B cell (primary cell): ENCODE data around the gene YIF1A. TPM values are rescaled to one million over a fixed set of nuclear protein-coding genes. Genes with fewer than 3 reads are reported as not detected.

Source experiments
- ATAC-seq: fragments of 200-7000 bp; cut with Tn5 transposase; one replicate; pipeline ENCODE4 v1.10.0; 2021; ENCODE audit warnings: low read depth, mild to moderate bottlenecking, moderate number of reproducible peaks, moderate library complexity
- CTCF ChIA-PET: fragments of 350-600 bp; sonication (Branson Sonifier 250); formaldehyde crosslinking; loops from one replicate; lab custom pipeline; 2021; ENCODE audit warnings: antibody characterized with exemption, inconsistent platforms; lab: Charles Lee
- POLR2A ChIA-PET: fragments of 350-600 bp; sonication (Branson Sonifier 250); formaldehyde crosslinking; loops from one replicate; lab custom pipeline; 2021; ENCODE audit warnings: antibody characterized with exemption; lab: Charles Lee
- DNase-seq: peaks from one replicate; pipeline ENCODE4 v3.0.0; 2013
- H2AFZ ChIP-seq: 2 replicates; pipeline ENCODE4 v1.6.1; 2012; ENCODE audit warnings: mild to moderate bottlenecking, low read depth, low read length; ENCODE audit not compliant: insufficient read depth, poor library complexity, severe bottlenecking
- H3K27ac ChIP-seq, 2 donors: 1 replicate in 1 of 2; 2 replicates in 1 of 2; pipeline ENCODE4 v1.5.1; 2012 to 2013; ENCODE audit warnings: low read length in 2 of 2, mild to moderate bottlenecking in 2 of 2, moderate library complexity in 1 of 2
- H3K27me3 ChIP-seq, 4 experiments: fragments of 200-600 bp in 1 of 4; sonication (generic) in 1 of 4; replicated peaks in 1 of 4; 1 replicate in 2 of 4; 2 replicates in 2 of 4; pipeline versions ENCODE4 v1.6.1 to v1.7.0; 2013 to 2016; ENCODE audit warnings: low read length in 3 of 4, mild to moderate bottlenecking in 2 of 4, mixed read lengths in 1 of 4, moderate library complexity in 1 of 4; ENCODE audit not compliant: insufficient read depth in 4 of 4, control insufficient read depth in 3 of 4; ENCODE audit errors: control extremely low read depth in 1 of 4
- H3K36me3 ChIP-seq, 2 experiments: replicated peaks in 1 of 2; 1 replicate in 1 of 2; 2 replicates in 1 of 2; pipeline versions ENCODE4 v1.6.1 to v1.7.1; 2013; ENCODE audit warnings: low read length in 1 of 2; ENCODE audit not compliant: insufficient read depth in 2 of 2, control insufficient read depth in 1 of 2; ENCODE audit errors: control extremely low read depth in 1 of 2, extremely low read depth in 1 of 2
- H3K4me1 ChIP-seq, 2 donors: fragments of 200-600 bp in 1 of 2; sonication (generic) in 1 of 2; 1 replicate in 1 of 2; 2 replicates in 1 of 2; pipeline versions ENCODE4 v1.5.1 to v1.6.1; 2013 to 2017; ENCODE audit warnings: low read length in 2 of 2; ENCODE audit not compliant: control insufficient read depth in 2 of 2, insufficient read depth in 2 of 2
- H3K4me2 ChIP-seq: replicated peaks from 2 replicates; pipeline ENCODE3; 2012; ENCODE audit warnings: mild to moderate bottlenecking, low read depth, low read length; ENCODE audit not compliant: poor library complexity, severe bottlenecking
- H3K4me3 ChIP-seq, 5 experiments: fragments of 200-600 bp in 1 of 5; sonication (generic) in 1 of 5; 1 replicate in 3 of 5; 2 replicates in 2 of 5; pipeline versions ENCODE4 v1.5.1 to v1.7.0; 2011 to 2016; ENCODE audit warnings: low read length in 4 of 5, mild to moderate bottlenecking in 4 of 5, low read depth in 2 of 5, control low read depth in 1 of 5, moderate library complexity in 1 of 5; ENCODE audit not compliant: insufficient read depth in 1 of 5; ENCODE audit errors: control extremely low read depth in 1 of 5, extremely low read depth in 1 of 5
- H3K79me2 ChIP-seq: fragments of 200-600 bp; sonication (generic); one replicate; pipeline ENCODE4 v1.6.0; 2016; ENCODE audit warnings: low read length; ENCODE audit not compliant: control insufficient read depth, insufficient read depth
- H3K9ac ChIP-seq: fragments of 200-600 bp; sonication (generic); 2 replicates; pipeline ENCODE4 v1.6.1; 2017; ENCODE audit warnings: mild to moderate bottlenecking, low read length, moderate library complexity
- H3K9me3 ChIP-seq, 3 donors: one replicate each; pipeline versions ENCODE4 v1.6.1 to v1.7.1; 2013; ENCODE audit warnings: low read length in 2 of 3; ENCODE audit not compliant: control insufficient read depth in 2 of 3, insufficient read depth in 1 of 3; ENCODE audit errors: control extremely low read depth in 1 of 3
- H4K20me1 ChIP-seq: 2 replicates; pipeline ENCODE4 v1.6.0; 2012; ENCODE audit warnings: mild to moderate bottlenecking, low read length; ENCODE audit not compliant: insufficient read depth, control insufficient read depth, poor library complexity, severe bottlenecking
- H3K27ac Mint-ChIP-seq: one replicate; pipeline ENCODE4 v1.8.0; 2021; ENCODE audit warnings: mixed read lengths
- H3K27me3 Mint-ChIP-seq: one replicate; pipeline ENCODE4 v1.8.0; 2021; ENCODE audit warnings: mixed read lengths
- H3K4me1 Mint-ChIP-seq: one replicate; pipeline ENCODE4 v1.8.0; 2021; ENCODE audit warnings: mixed read lengths
- H3K4me3 Mint-ChIP-seq: one replicate; pipeline ENCODE4 v1.8.0; 2021; ENCODE audit warnings: mixed read lengths
- H3K9me3 Mint-ChIP-seq: one replicate; pipeline ENCODE4 v1.8.0; 2022; ENCODE audit warnings: mixed read lengths; ENCODE audit not compliant: insufficient read depth
- EZH2 ChIP-seq: IDR thresholded peaks from 2 replicates; pipeline ENCODE4 v1.6.1; 2012; ENCODE audit warnings: borderline replicate concordance, low read depth, mild to moderate bottlenecking, moderate library complexity, low read length; ENCODE audit not compliant: insufficient read depth, poor library complexity, severe bottlenecking
- WGBS: methylation state at CpG from one replicate; pipeline ENCODE4 v1.1.5; 2013; ENCODE audit warnings: missing lambda C conversion rate; ENCODE audit not compliant: insufficient coverage; 5-methylcytosine and 5-hydroxymethylcytosine counted together
- intact Hi-C: fragments of 100-400 bp; cut with micrococcal nuclease; formaldehyde crosslinking; loops from one replicate; pipeline ENCODE4 v1.10.0; 2022
- polyA minus RNA-seq: library from RNA; depleted of rRNA, polyadenylated mRNA; stranded (reverse); fragments of >200 nt; gene quantifications from 2 replicates; pipeline ENCODE4 v1.2.3, GENCODE V29; 2012
- polyA plus RNA-seq: library from polyadenylated mRNA; depleted of rRNA; stranded (reverse); fragments of >200 nt; gene quantifications from 2 replicates; pipeline ENCODE4 v1.2.3, GENCODE V29; 2012
- total RNA-seq, 2 donors: library from RNA; stranded (reverse); fragments of 120-200 nt in 1 of 2; gene quantifications; 1 replicate in 1 of 2; 2 replicates in 1 of 2; pipeline versions ENCODE4 v1.2.3 to v1.2.4, GENCODE V29; 2013 to 2022
- TF ChIP-seq, protein P1 (sequence below): fragments of 200-600 bp; IDR thresholded peaks from one replicate; pipeline ENCODE4 v1.8.0; 2022; ENCODE audit warnings: antibody characterized with exemption, mild to moderate bottlenecking

YIF1A gene, protein sequence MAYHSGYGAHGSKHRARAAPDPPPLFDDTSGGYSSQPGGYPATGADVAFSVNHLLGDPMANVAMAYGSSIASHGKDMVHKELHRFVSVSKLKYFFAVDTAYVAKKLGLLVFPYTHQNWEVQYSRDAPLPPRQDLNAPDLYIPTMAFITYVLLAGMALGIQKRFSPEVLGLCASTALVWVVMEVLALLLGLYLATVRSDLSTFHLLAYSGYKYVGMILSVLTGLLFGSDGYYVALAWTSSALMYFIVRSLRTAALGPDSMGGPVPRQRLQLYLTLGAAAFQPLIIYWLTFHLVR
- total RNA-seq (43.9 and 47.6 TPM in 2 replicates), polyA plus RNA-seq (65.8 and 95.0 TPM in 2 replicates), polyA minus RNA-seq (44.9 and 55.6 TPM in 2 replicates)
- 32.8 TPM for total RNA-seq (2013)

DNA sequence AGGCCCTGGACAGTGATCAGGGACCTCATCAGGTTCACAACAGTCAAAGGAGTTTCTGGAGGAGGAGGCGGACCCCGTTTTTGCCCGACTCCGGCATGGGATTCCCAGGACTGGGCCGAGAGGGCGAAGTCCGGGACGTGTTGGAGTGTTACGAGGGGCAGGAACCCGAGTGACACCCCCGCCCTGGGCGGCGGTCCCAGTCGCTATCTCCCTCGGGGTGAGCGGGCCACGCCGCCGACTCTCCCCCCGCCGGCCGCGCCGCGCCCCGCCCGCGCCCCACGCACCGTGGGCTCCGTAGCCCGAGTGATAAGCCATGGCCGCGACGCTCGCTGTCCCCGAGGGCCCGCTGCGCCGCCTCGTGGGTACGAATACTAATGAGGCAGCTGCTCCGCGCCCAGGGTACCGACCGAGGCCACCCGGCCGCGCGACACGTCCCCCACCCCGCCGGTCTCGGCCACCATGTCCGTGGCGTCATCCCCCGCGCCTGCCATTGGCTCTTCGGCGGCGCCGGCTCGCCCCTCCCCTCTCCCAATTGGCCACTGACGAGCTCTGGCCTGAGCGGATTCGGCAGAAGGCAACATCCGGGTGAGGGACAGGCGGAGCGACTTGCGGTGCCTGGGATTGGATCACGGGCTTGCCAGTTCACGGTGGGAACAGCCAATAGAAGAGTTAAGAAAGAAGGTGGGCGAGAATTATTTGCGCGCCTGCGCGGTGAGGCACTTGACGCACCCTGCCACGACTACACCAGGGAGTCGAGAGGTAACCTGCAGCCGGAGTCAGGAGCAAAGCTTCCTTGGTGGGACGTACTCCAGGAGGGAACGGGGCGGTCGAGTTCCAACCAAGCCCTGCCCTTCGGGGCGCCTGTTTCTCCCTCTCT, at the start of gene YIF1A:
YIF1A (minus strand) TSS at position 473 of the 877 bp plus-strand sequence; CDS start at position 315, 158 bp downstream.
- Histone ChIP-seq H2AFZ (peak within 1 kb of the TSS; percentile 83), H3K4me3 (peak within 1 kb of the TSS; percentile 53 to 92 (median 77)), H3K27ac (peak within 1 kb of the TSS; percentile 65 to 88), H4K20me1 (peaks cover 26% of the 10 kb centered on the region), H3K9ac (peak within 1 kb of the TSS; percentile 95), H3K27me3 (peaks cover 2 to 33% (median 15%) of the 10 kb centered on the region in 4 experiments), H3K9me3 (peaks cover 0 to 4% (median 0%) of the 10 kb centered on the region in 3 donors), H3K36me3 (peaks cover 0 to 13% of the 10 kb centered on the region in 2 experiments), H3K4me1 (peaks cover 34 to 42% of the 10 kb centered on the region in 2 donors), H3K4me2 (peak within 1 kb of the TSS; percentile 94), H3K79me2 (peaks cover 35% of the 10 kb centered on the region)
- DNase-seq (peak; percentile 99), ATAC-seq (peak; percentile 93)
- peaks cover 12% of the 10 kb centered on the region for H3K27me3 Mint-ChIP-seq
- no peak for TF ChIP-seq EZH2
- TF ChIP-seq, protein P1, sequence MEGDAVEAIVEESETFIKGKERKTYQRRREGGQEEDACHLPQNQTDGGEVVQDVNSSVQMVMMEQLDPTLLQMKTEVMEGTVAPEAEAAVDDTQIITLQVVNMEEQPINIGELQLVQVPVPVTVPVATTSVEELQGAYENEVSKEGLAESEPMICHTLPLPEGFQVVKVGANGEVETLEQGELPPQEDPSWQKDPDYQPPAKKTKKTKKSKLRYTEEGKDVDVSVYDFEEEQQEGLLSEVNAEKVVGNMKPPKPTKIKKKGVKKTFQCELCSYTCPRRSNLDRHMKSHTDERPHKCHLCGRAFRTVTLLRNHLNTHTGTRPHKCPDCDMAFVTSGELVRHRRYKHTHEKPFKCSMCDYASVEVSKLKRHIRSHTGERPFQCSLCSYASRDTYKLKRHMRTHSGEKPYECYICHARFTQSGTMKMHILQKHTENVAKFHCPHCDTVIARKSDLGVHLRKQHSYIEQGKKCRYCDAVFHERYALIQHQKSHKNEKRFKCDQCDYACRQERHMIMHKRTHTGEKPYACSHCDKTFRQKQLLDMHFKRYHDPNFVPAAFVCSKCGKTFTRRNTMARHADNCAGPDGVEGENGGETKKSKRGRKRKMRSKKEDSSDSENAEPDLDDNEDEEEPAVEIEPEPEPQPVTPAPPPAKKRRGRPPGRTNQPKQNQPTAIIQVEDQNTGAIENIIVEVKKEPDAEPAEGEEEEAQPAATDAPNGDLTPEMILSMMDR = peak; percentile 21
- POLR2A ChIA-PET = interaction anchor here (0.5 to 1.8 kb wide), 5 partner anchors 21 to 1176 kb away, joined by 3 to 13 read pairs (median 5); partner anchors contain the start of gene RAB1B
- intact Hi-C loops = loop anchor here (1.0 to 5.0 kb wide), 4 partner anchors 21 to 177 kb away; partner anchors contain the start of genes PELI3, RAB1B and SLC29A2
- CTCF ChIA-PET = interaction anchor here (0.8 to 2.3 kb wide), 9 partner anchors 9 to 237 kb away, joined by 3 to 13 read pairs (median 4); partner anchors contain the start of genes RAB1B and SF3B2
- peaks cover 37% of the 10 kb centered on the region for H3K4me1 Mint-ChIP-seq
- H3K4me3 Mint-ChIP-seq = peak within 1 kb of the TSS; percentile 95
- H3K27ac Mint-ChIP-seq = peak within 1 kb of the TSS; percentile 94
- under 1% methylated on average over 85 of the region's 87 CpGs for WGBS
- no peaks in the 10 kb centered on the region for H3K9me3 Mint-ChIP-seq
